ENCODE data around the gene MZB1.

MZB1 gene

GRCh38 chr5:139385061-139386049, 4.4 kb downstream of the MZB1 start:
- Histone ChIP-seq H3K4me1 (ENCODE audit: control insufficient read depth, insufficient read depth, low read length) (no peaks in the 10 kb centered on the region), H3K4me3 (ENCODE audit: low read length) (peak overlapping the region; percentile 62), H3K9ac (ENCODE audit: low read length) (no peak overlapping the region), H3K27ac (ENCODE audit: low read depth, low read length) (no peak overlapping the region), H3K36me3 (ENCODE audit: control insufficient read depth, insufficient read depth, low read length) (peaks cover 2% of the 10 kb centered on the region), H3K27me3 (ENCODE audit: control insufficient read depth, insufficient read depth, low read length) (no peaks in the 10 kb centered on the region)

- peak overlapping the region; percentile 62 for H3K4me3 ChIP-seq (ENCODE audit: low read length)
- no peaks in the 10 kb centered on the region for H3K27me3 ChIP-seq (ENCODE audit: control insufficient read depth, insufficient read depth, low read length)
- no peaks in the 10 kb centered on the region for H3K4me1 ChIP-seq (ENCODE audit: control insufficient read depth, insufficient read depth, low read length)
- H3K27ac ChIP-seq (ENCODE audit: low read depth, low read length): no peak overlapping the region
- no peak overlapping the region for H3K9ac ChIP-seq (ENCODE audit: low read length)
- H3K36me3 ChIP-seq (ENCODE audit: control insufficient read depth, insufficient read depth, low read length): no peaks in the 10 kb centered on the region
These were observed 5.1 kb downstream of the MZB1 start for GRCh38 chr5:139384591-139385051.

DNA sequence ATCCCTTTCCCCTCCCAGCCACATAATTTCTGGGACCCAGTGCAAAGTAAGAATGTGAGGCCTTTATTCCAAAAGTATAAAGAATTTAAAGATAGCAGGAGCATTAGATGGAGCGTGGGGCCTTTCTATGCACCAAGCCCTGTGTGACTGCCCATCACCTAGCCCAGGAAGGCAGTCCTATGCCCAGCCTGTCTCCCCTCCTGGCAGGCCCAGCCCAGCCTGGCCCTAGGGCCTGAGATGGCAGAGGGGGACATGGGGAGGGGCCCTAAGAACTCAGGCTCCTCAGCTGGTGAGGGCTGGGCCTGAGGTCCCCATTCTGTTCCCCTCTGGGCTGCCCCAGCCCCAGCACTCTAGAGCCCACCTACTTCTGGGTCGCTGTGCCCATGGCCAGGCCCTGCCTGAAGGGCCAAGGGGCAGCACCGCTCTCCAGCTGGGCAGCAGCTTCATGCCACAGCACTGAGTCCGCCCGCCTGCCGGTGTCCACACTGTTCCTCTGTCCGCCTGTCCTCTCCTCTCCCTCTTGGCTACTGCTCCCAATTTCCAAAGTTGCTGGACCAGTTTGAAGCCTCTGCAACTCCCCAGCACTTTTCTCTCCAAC, 5.6 kb downstream of the MZB1 start:
- Histone ChIP-seq H3K9ac (ENCODE audit: low read length) (no peak overlapping the region), H3K27ac (ENCODE audit: low read depth, low read length) (no peak overlapping the region), H3K4me1 (ENCODE audit: control insufficient read depth, insufficient read depth, low read length) (no peaks in the 10 kb centered on the region), H3K36me3 (ENCODE audit: control insufficient read depth, insufficient read depth, low read length) (no peaks in the 10 kb centered on the region), H3K27me3 (ENCODE audit: control insufficient read depth, insufficient read depth, low read length) (no peaks in the 10 kb centered on the region), H3K4me3 (ENCODE audit: low read length) (no peak overlapping the region)

DNA sequence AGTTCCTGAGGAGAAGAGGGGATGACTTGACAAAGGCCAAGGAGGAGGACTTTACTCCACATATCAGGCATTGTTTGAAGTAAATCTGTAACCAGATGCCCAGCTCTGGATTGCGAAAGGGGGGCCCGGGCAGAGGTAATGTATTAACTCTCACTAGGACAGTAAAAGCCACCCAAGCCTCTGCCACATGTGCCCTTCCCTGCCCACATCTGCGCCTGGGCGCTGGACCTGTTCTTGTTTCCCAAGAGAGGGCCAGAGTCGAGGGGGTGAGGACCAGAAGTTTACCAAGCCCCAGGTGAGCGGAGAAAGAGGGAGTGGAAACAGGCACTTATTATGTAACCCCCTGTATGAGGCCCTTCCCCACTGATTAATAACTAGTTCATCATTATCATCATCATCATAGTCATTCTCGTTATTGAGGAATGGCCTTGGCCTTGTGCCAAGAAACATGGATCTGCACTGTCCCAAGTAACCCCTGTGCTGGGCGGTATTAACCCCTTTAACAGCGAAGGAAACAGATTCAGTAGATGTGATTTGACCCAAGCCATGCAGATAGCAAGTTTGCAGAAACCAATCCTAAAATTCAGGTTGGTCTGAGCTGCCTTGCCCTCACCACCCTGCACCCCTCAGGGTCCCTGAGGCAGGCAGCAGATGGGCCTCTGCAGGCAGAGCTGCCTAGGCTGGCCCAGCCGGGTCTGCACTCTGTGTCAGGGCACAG, 6.3 kb downstream of the MZB1 start, which contains the start of gene SLC23A1:
Gene SLC23A1, minus strand, starts transcription at position 23 of the 718 bp plus-strand sequence. CDS start 44 bp downstream, outside the sequence.
- H3K27me3 ChIP-seq (ENCODE audit: control insufficient read depth, insufficient read depth, low read length): no peaks in the 10 kb centered on the region
- no peaks in the 10 kb centered on the region for H3K36me3 ChIP-seq (ENCODE audit: control insufficient read depth, insufficient read depth, low read length)
- H3K4me3 ChIP-seq (ENCODE audit: low read length): no peak within 1 kb of the TSS
- no peaks in the 10 kb centered on the region for H3K4me1 ChIP-seq (ENCODE audit: control insufficient read depth, insufficient read depth, low read length)
- H3K27ac ChIP-seq (ENCODE audit: low read depth, low read length): no peak within 1 kb of the TSS
- H3K9ac ChIP-seq (ENCODE audit: low read length): no peak within 1 kb of the TSS

- H3K27ac ChIP-seq (ENCODE audit: low read depth, low read length): no peak overlapping the region
- no peaks in the 10 kb centered on the region for H3K4me1 ChIP-seq (ENCODE audit: control insufficient read depth, insufficient read depth, low read length)
- H3K36me3 ChIP-seq (ENCODE audit: control insufficient read depth, insufficient read depth, low read length): no peaks in the 10 kb centered on the region
- H3K4me3 ChIP-seq (ENCODE audit: low read length): no peak overlapping the region
- no peak overlapping the region for H3K9ac ChIP-seq (ENCODE audit: low read length)
- no peaks in the 10 kb centered on the region for H3K27me3 ChIP-seq (ENCODE audit: control insufficient read depth, insufficient read depth, low read length)
These were observed 6.9 kb downstream of the MZB1 start for GRCh38 chr5:139382807-139383206.

- Histone ChIP-seq H3K27me3 (ENCODE audit: control insufficient read depth, insufficient read depth, low read length) (no peaks in the 10 kb centered on the region), H3K27ac (ENCODE audit: low read depth, low read length) (no peak overlapping the region), H3K4me1 (ENCODE audit: control insufficient read depth, insufficient read depth, low read length) (no peaks in the 10 kb centered on the region), H3K4me3 (ENCODE audit: low read length) (no peak overlapping the region), H3K36me3 (ENCODE audit: control insufficient read depth, insufficient read depth, low read length) (no peaks in the 10 kb centered on the region), H3K9ac (ENCODE audit: low read length) (no peak overlapping the region)
These were observed 7.6 kb downstream of the MZB1 start for GRCh38 chr5:139381837-139382761.

GRCh38 chr5:139379626-139380449, 9.9 kb downstream of the MZB1 start:
- no peak overlapping the region for H3K9ac ChIP-seq (ENCODE audit: low read length)
- no peak overlapping the region for H3K27ac ChIP-seq (ENCODE audit: low read depth, low read length)
- H3K4me3 ChIP-seq (ENCODE audit: low read length): no peak overlapping the region
- peaks cover 2% of the 10 kb centered on the region for H3K36me3 ChIP-seq (ENCODE audit: control insufficient read depth, insufficient read depth, low read length)
- H3K27me3 ChIP-seq (ENCODE audit: control insufficient read depth, insufficient read depth, low read length): no peaks in the 10 kb centered on the region
- no peaks in the 10 kb centered on the region for H3K4me1 ChIP-seq (ENCODE audit: control insufficient read depth, insufficient read depth, low read length)

GRCh38 chr5:139378941-139379361, 10.8 kb downstream of the MZB1 start:
- H3K4me3 ChIP-seq (ENCODE audit: low read length): no peak overlapping the region
- no peak overlapping the region for H3K27ac ChIP-seq (ENCODE audit: low read depth, low read length)
- no peaks in the 10 kb centered on the region for H3K4me1 ChIP-seq (ENCODE audit: control insufficient read depth, insufficient read depth, low read length)
- H3K9ac ChIP-seq (ENCODE audit: low read length): no peak overlapping the region
- H3K36me3 ChIP-seq (ENCODE audit: control insufficient read depth, insufficient read depth, low read length): peaks cover 2% of the 10 kb centered on the region
- H3K27me3 ChIP-seq (ENCODE audit: control insufficient read depth, insufficient read depth, low read length): no peaks in the 10 kb centered on the region

DNA sequence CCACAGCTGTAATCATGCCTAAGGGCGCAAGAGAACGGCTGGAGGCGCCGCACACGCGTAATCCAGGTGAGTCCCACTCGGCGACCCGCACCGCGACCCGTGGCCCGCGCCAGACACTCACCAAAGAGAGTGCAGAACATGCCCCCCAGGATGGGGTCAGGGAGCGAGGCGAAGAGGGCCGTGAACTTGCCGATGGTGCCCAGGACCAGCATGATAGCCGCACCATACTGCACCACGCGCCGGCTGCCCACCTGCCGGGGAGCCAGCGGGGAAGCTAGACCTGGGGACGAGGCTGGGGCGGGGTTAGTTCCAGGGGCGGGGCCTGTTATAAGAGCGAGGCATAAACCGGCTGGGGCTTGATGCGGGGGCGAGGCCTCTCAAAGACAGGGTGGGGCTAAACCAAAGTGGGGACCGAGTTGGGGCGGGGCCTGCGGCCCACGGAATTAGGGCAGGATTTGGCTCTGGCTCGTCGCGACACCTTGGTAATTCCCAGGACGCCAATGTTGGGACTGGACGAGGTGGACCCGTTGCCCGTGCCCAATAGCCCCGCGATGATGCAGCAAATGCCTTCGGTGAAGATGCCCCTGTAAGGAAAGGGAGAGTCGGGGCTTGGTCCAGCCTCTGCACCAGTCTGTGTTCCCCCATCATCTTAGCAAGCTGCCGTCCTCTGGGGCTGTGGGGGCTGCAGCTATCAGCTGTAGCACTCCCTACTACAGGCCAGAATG, 11.4 kb downstream of the MZB1 start:
- peaks cover 2% of the 10 kb centered on the region for H3K4me1 ChIP-seq (ENCODE audit: control insufficient read depth, insufficient read depth, low read length)
- no peak overlapping the region for H3K27ac ChIP-seq (ENCODE audit: low read depth, low read length)
- no peak overlapping the region for H3K9ac ChIP-seq (ENCODE audit: low read length)
- peaks cover 2% of the 10 kb centered on the region for H3K36me3 ChIP-seq (ENCODE audit: control insufficient read depth, insufficient read depth, low read length)
- H3K27me3 ChIP-seq (ENCODE audit: control insufficient read depth, insufficient read depth, low read length): no peaks in the 10 kb centered on the region
- no peak overlapping the region for H3K4me3 ChIP-seq (ENCODE audit: low read length)

DNA sequence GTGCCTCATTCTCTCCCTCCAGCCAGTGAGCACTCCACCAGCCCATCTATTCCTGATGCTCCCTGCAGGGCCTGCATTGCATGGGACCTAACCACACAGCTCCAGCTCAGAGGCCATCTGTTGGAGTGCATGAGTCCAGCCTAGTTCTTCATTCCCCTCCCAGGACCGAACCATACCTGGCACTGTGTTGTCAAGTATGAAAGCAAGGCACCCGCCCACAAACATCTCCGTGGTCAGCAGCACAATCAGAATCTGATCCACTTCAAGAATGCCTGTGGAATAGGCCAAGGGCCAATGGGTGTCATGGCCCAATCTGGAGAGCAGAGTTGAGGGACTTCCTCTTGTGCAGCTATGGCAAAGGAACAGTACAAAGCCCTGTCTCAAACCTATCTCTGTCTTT, 12.5 kb downstream of the MZB1 start:
- H3K4me1 ChIP-seq (ENCODE audit: control insufficient read depth, insufficient read depth, low read length): peaks cover 2% of the 10 kb centered on the region
- H3K36me3 ChIP-seq (ENCODE audit: control insufficient read depth, insufficient read depth, low read length): peaks cover 2% of the 10 kb centered on the region
- H3K27me3 ChIP-seq (ENCODE audit: control insufficient read depth, insufficient read depth, low read length): no peaks in the 10 kb centered on the region
- no peak overlapping the region for H3K4me3 ChIP-seq (ENCODE audit: low read length)
- no peak overlapping the region for H3K9ac ChIP-seq (ENCODE audit: low read length)
- H3K27ac ChIP-seq (ENCODE audit: low read depth, low read length): no peak overlapping the region

All from rectal smooth muscle tissue (tissue), 1 donor.